GM23338 (cell line): Measurements from ENCODE around the gene MEF2A. TPM values are rescaled to one million over a fixed set of nuclear protein-coding genes. Genes with fewer than 3 reads are reported as not detected.

Experiments
- ATAC-seq: fragments of 200-7000 bp; cut with Tn5 transposase; 3 replicates; pipeline ENCODE4 v1.9.1; 2020
- DNase-seq: peaks from one replicate; pipeline ENCODE4 v3.0.0-alpha.2; 2015; ENCODE audit warnings: low spot score
- H2AFZ ChIP-seq: fragments of 200-600 bp; sonication (generic); 2 replicates; pipeline ENCODE4 v1.8.0; 2016; ENCODE audit warnings: antibody characterized with exemption, mild to moderate bottlenecking, moderate library complexity
- H3F3A ChIP-seq: fragments of 200-600 bp; sonication (generic); replicated peaks from 2 replicates; pipeline ENCODE4 v1.8.0; 2017; ENCODE audit warnings: antibody characterized with exemption, mixed run types, low read depth
- H3K27ac ChIP-seq: fragments of 200-600 bp; sonication (generic); 2 replicates; pipeline ENCODE4 v1.6.1; 2016; ENCODE audit warnings: low read depth
- H3K27me3 ChIP-seq: fragments of 200-600 bp; sonication (generic); 2 replicates; pipeline ENCODE4 v1.8.0; 2016; ENCODE audit warnings: mild to moderate bottlenecking, mixed run types, moderate library complexity; ENCODE audit not compliant: insufficient read depth
- H3K36me3 ChIP-seq: fragments of 200-600 bp; sonication (generic); 2 replicates; pipeline ENCODE4 v1.8.0; 2016; ENCODE audit warnings: mild to moderate bottlenecking; ENCODE audit not compliant: insufficient read depth
- H3K4me1 ChIP-seq: fragments of 200-600 bp; sonication (generic); 2 replicates; pipeline ENCODE4 v1.8.0; 2016; ENCODE audit warnings: mild to moderate bottlenecking, moderate library complexity; ENCODE audit not compliant: insufficient read depth
- H3K4me2 ChIP-seq: fragments of 200-600 bp; sonication (generic); 2 replicates; pipeline ENCODE4 v1.7.1; 2017; ENCODE audit warnings: mixed run types
- H3K4me3 ChIP-seq: fragments of 200-600 bp; sonication (generic); 2 replicates; pipeline ENCODE4 v1.6.1; 2016; ENCODE audit warnings: mixed run types
- H3K79me2 ChIP-seq: fragments of 200-600 bp; sonication (generic); replicated peaks from 2 replicates; pipeline ENCODE4 v1.8.0; 2017; ENCODE audit warnings: mild to moderate bottlenecking; ENCODE audit not compliant: insufficient read depth
- H3K9me2 ChIP-seq: fragments of 200-600 bp; sonication (generic); 2 replicates; pipeline ENCODE4 v1.8.0; 2017; ENCODE audit not compliant: insufficient read depth
- H4K20me1 ChIP-seq: fragments of 200-600 bp; sonication (generic); replicated peaks from 2 replicates; pipeline ENCODE4 v1.8.0; 2017; ENCODE audit warnings: mild to moderate bottlenecking; ENCODE audit not compliant: insufficient read depth
- H3K27ac Mint-ChIP-seq: 2 replicates; pipeline ENCODE4 v1.8.0; 2020; ENCODE audit warnings: inconsistent platforms, mild to moderate bottlenecking, moderate library complexity, mixed read lengths
- H3K27me3 Mint-ChIP-seq: 3 replicates; pipeline ENCODE4 v1.8.0; 2022; ENCODE audit warnings: low read depth, mild to moderate bottlenecking, moderate library complexity, mixed read lengths, inconsistent platforms; ENCODE audit not compliant: insufficient read depth, poor library complexity
- H3K36me3 Mint-ChIP-seq: 3 replicates; pipeline ENCODE4 v1.8.0; 2021; ENCODE audit warnings: low read depth, mild to moderate bottlenecking, inconsistent platforms, moderate library complexity, mixed read lengths
- H3K4me1 Mint-ChIP-seq: 3 replicates; pipeline ENCODE4 v1.8.0; 2020; ENCODE audit warnings: mild to moderate bottlenecking, inconsistent platforms, mixed read lengths
- H3K4me3 Mint-ChIP-seq: 3 replicates; pipeline ENCODE4 v1.8.0; 2021; ENCODE audit warnings: moderate library complexity, mild to moderate bottlenecking, inconsistent platforms, mixed read lengths
- H3K9me3 Mint-ChIP-seq: 3 replicates; pipeline ENCODE4 v1.8.0; 2020; ENCODE audit warnings: moderate library complexity, mild to moderate bottlenecking, inconsistent platforms, mixed read lengths
- CREB1 ChIP-seq: fragments of 250-450 bp; sonication (Bioruptor Pico); IDR thresholded peaks from 2 replicates; pipeline ENCODE4 v1.5.0; 2020; ENCODE audit warnings: low read depth, mild to moderate bottlenecking, moderate library complexity
- EZH2 ChIP-seq: fragments of 200-600 bp; sonication (generic); IDR thresholded peaks from one replicate; pipeline ENCODE4 v1.8.0; 2017; ENCODE audit warnings: antibody characterized with exemption, mild to moderate bottlenecking, low read depth; ENCODE audit not compliant: unreplicated experiment
- JUNB ChIP-seq: IDR thresholded peaks from one replicate; pipeline ENCODE4 v1.6.1; 2016; ENCODE audit warnings: antibody characterized with exemption; ENCODE audit not compliant: unreplicated experiment
- NANOG ChIP-seq: IDR thresholded peaks from 2 replicates; pipeline ENCODE4 v1.6.1; 2016; ENCODE audit warnings: antibody characterized with exemption, borderline replicate concordance
- POLR2AphosphoS5 ChIP-seq: IDR thresholded peaks from 2 replicates; pipeline ENCODE4 v1.6.1; 2016; ENCODE audit warnings: antibody characterized with exemption, low read depth
- STAT1 ChIP-seq: IDR thresholded peaks from one replicate; pipeline ENCODE4 v1.6.1; 2016; ENCODE audit warnings: antibody characterized with exemption; ENCODE audit not compliant: unreplicated experiment
- ZNF114 ChIP-seq: fragments of 250-450 bp; sonication (Bioruptor Pico); IDR thresholded peaks from 2 replicates; pipeline ENCODE4 v1.5.0; 2020; ENCODE audit warnings: mild to moderate bottlenecking, moderate library complexity
- ZNF331 ChIP-seq: fragments of 250-450 bp; sonication (Bioruptor Pico); IDR thresholded peaks from 2 replicates; pipeline ENCODE4 v1.5.0; 2020; ENCODE audit warnings: low read depth, mild to moderate bottlenecking, moderate library complexity
- polyA plus RNA-seq: library from polyadenylated mRNA; unstranded; fragments of >200 nt; fragmentation: Nextera tagmentation; extraction: Ambion mirVana; gene quantifications from 2 replicates; pipeline ENCODE4 v1.2.1, GENCODE V29; 2016
- total RNA-seq: library from RNA; depleted of rRNA; stranded (reverse); fragments of >200 nt; shearing (Covaris generic); gene quantifications from 2 replicates; pipeline ENCODE4 v1.2.3, GENCODE V29; 2014
- TF ChIP-seq, protein P1 (sequence below): IDR thresholded peaks from 2 replicates; pipeline ENCODE4 v1.6.1; 2016; ENCODE audit warnings: antibody characterized with exemption
- TF ChIP-seq, protein P2 (sequence below): fragments of 250-450 bp; sonication (Bioruptor Pico); IDR thresholded peaks from 2 replicates; pipeline ENCODE4 v1.5.0; 2020; ENCODE audit warnings: mild to moderate bottlenecking, moderate library complexity
- TF ChIP-seq, protein P3 (sequence below): IDR thresholded peaks from one replicate; pipeline ENCODE4 v1.6.1; 2018; ENCODE audit warnings: antibody characterized with exemption; ENCODE audit not compliant: unreplicated experiment

Gene MEF2A
- total and polyA plus RNA-seq, 2 experiments from 2014 or later, result 20.3 to 42.3 TPM

DNA sequence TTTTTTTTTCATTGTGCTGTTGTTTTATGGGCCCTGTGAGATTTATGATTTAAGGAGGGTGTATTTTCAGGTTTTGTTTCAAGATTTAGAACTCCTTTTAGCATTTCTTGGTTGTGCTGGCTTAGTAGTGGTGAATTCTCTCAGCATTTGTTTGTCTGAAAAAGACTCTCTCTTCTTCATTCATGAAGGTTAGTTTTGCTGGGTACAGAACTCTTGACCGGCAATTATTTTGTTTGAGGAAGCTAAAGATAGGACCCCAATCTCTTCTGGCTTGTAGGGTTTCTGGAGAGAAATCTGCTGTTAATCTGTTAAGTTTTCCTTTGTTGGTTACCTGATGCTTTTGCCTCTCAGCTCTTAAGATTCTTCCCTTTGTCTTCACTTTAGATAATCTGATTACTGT, 120.5 kb downstream of the MEF2A start:
- H3F3A ChIP-seq, result no peaks in the 10 kb centered on the region
- no peak overlapping the region for H3K27ac ChIP-seq
- Mint-ChIP-seq H3K27ac (no peak overlapping the region), H3K27me3 (no peaks in the 10 kb centered on the region), H3K9me3 (peaks cover 12% of the 10 kb centered on the region; the same call in 2 of the 3 replicates), H3K36me3 (peaks cover 51% of the 10 kb centered on the region), H3K4me1 (no peaks in the 10 kb centered on the region), H3K4me3 (no peak overlapping the region)
- no peaks in the 10 kb centered on the region for H4K20me1 ChIP-seq
- H3K27me3 ChIP-seq, result no peaks in the 10 kb centered on the region
- H2AFZ ChIP-seq, result no peak overlapping the region
- H3K4me2 ChIP-seq, result no peak overlapping the region
- H3K4me1 ChIP-seq, result no peaks in the 10 kb centered on the region
- DNase-seq (no peak), ATAC-seq (no peak)
- no peaks in the 10 kb centered on the region for H3K9me2 ChIP-seq
- H3K79me2 ChIP-seq, result peaks cover 13% of the 10 kb centered on the region
- TF ChIP-seq POLR2AphosphoS5 (no peak), ZNF114 (no peak), STAT1 (no peak), CREB1 (no peak)
- TF ChIP-seq, protein P1, sequence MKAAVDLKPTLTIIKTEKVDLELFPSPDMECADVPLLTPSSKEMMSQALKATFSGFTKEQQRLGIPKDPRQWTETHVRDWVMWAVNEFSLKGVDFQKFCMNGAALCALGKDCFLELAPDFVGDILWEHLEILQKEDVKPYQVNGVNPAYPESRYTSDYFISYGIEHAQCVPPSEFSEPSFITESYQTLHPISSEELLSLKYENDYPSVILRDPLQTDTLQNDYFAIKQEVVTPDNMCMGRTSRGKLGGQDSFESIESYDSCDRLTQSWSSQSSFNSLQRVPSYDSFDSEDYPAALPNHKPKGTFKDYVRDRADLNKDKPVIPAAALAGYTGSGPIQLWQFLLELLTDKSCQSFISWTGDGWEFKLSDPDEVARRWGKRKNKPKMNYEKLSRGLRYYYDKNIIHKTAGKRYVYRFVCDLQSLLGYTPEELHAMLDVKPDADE, result no peak
- H3K36me3 ChIP-seq, result peaks cover 3% of the 10 kb centered on the region; the same call in 1 of the 2 replicates
- H3K4me3 ChIP-seq, result no peak overlapping the region

DNA sequence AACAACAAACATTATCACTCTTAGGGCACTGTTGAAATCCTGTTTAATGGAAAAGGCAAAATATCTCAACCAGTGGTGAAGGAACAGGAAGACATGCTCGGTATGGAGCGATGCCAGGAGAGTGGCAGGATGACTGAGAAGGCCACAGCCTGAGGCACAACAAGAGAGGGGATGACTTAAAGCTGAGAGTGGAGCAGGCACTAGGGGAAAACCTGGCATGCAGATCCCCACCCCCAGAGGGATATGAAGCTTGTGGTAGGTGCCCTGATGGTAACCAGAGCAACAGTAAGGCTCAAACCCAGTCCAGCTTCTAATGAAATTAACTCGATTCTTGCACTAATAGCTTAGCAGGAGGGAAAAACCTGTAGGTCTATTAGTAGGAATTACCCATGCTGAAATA, 127.0 kb downstream of the MEF2A start:
- H3K4me3 ChIP-seq, result no peak overlapping the region
- no peak overlapping the region for H3K27ac Mint-ChIP-seq
- no peaks in the 10 kb centered on the region for H3K9me3 Mint-ChIP-seq
- H3F3A ChIP-seq, result no peaks in the 10 kb centered on the region
- no peaks in the 10 kb centered on the region for H3K79me2 ChIP-seq
- TF ChIP-seq, protein P2, sequence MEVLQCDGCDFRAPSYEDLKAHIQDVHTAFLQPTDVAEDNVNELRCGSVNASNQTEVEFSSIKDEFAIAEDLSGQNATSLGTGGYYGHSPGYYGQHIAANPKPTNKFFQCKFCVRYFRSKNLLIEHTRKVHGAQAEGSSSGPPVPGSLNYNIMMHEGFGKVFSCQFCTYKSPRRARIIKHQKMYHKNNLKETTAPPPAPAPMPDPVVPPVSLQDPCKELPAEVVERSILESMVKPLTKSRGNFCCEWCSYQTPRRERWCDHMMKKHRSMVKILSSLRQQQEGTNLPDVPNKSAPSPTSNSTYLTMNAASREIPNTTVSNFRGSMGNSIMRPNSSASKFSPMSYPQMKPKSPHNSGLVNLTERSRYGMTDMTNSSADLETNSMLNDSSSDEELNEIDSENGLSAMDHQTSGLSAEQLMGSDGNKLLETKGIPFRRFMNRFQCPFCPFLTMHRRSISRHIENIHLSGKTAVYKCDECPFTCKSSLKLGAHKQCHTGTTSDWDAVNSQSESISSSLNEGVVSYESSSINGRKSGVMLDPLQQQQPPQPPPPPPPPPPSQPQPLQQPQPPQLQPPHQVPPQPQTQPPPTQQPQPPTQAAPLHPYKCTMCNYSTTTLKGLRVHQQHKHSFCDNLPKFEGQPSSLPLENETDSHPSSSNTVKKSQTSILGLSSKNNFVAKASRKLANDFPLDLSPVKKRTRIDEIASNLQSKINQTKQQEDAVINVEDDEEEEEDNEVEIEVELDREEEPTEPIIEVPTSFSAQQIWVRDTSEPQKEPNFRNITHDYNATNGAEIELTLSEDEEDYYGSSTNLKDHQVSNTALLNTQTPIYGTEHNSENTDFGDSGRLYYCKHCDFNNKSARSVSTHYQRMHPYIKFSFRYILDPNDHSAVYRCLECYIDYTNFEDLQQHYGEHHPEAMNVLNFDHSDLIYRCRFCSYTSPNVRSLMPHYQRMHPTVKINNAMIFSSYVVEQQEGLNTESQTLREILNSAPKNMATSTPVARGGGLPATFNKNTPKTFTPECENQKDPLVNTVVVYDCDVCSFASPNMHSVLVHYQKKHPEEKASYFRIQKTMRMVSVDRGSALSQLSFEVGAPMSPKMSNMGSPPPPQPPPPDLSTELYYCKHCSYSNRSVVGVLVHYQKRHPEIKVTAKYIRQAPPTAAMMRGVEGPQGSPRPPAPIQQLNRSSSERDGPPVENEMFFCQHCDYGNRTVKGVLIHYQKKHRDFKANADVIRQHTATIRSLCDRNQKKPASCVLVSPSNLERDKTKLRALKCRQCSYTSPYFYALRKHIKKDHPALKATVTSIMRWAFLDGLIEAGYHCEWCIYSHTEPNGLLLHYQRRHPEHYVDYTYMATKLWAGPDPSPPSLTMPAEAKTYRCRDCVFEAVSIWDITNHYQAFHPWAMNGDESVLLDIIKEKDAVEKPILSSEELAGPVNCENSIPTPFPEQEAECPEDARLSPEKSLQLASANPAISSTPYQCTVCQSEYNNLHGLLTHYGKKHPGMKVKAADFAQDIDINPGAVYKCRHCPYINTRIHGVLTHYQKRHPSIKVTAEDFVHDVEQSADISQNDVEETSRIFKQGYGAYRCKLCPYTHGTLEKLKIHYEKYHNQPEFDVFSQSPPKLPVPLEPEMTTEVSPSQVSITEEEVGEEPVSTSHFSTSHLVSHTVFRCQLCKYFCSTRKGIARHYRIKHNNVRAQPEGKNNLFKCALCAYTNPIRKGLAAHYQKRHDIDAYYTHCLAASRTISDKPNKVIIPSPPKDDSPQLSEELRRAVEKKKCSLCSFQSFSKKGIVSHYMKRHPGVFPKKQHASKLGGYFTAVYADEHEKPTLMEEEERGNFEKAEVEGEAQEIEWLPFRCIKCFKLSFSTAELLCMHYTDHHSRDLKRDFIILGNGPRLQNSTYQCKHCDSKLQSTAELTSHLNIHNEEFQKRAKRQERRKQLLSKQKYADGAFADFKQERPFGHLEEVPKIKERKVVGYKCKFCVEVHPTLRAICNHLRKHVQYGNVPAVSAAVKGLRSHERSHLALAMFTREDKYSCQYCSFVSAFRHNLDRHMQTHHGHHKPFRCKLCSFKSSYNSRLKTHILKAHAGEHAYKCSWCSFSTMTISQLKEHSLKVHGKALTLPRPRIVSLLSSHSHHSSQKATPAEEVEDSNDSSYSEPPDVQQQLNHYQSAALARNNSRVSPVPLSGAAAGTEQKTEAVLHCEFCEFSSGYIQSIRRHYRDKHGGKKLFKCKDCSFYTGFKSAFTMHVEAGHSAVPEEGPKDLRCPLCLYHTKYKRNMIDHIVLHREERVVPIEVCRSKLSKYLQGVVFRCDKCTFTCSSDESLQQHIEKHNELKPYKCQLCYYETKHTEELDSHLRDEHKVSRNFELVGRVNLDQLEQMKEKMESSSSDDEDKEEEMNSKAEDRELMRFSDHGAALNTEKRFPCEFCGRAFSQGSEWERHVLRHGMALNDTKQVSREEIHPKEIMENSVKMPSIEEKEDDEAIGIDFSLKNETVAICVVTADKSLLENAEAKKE (CRISPR knock-in tag), result no peak
- TF ChIP-seq, protein P3, sequence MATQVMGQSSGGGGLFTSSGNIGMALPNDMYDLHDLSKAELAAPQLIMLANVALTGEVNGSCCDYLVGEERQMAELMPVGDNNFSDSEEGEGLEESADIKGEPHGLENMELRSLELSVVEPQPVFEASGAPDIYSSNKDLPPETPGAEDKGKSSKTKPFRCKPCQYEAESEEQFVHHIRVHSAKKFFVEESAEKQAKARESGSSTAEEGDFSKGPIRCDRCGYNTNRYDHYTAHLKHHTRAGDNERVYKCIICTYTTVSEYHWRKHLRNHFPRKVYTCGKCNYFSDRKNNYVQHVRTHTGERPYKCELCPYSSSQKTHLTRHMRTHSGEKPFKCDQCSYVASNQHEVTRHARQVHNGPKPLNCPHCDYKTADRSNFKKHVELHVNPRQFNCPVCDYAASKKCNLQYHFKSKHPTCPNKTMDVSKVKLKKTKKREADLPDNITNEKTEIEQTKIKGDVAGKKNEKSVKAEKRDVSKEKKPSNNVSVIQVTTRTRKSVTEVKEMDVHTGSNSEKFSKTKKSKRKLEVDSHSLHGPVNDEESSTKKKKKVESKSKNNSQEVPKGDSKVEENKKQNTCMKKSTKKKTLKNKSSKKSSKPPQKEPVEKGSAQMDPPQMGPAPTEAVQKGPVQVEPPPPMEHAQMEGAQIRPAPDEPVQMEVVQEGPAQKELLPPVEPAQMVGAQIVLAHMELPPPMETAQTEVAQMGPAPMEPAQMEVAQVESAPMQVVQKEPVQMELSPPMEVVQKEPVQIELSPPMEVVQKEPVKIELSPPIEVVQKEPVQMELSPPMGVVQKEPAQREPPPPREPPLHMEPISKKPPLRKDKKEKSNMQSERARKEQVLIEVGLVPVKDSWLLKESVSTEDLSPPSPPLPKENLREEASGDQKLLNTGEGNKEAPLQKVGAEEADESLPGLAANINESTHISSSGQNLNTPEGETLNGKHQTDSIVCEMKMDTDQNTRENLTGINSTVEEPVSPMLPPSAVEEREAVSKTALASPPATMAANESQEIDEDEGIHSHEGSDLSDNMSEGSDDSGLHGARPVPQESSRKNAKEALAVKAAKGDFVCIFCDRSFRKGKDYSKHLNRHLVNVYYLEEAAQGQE, result no peak
- no peak for TF ChIP-seq STAT1
- no peak for TF ChIP-seq CREB1
- no peak for TF ChIP-seq ZNF331 (CRISPR knock-in tag)
- TF ChIP-seq NANOG, result no peak
- TF ChIP-seq ZNF114, result no peak
- TF ChIP-seq EZH2, result no peak
- TF ChIP-seq JUNB, result no peak
- no peak overlapping the region for H2AFZ ChIP-seq
- H3K27me3 Mint-ChIP-seq, result no peaks in the 10 kb centered on the region
- no peaks in the 10 kb centered on the region for H3K36me3 ChIP-seq
- no peaks in the 10 kb centered on the region for H3K9me2 ChIP-seq
- DNase-seq (no peak), ATAC-seq (no peak)
- no peaks in the 10 kb centered on the region for H3K4me1 ChIP-seq
- H3K27ac ChIP-seq, result no peak overlapping the region
- H4K20me1 ChIP-seq, result no peaks in the 10 kb centered on the region
- H3K36me3 Mint-ChIP-seq, result peaks cover 12% of the 10 kb centered on the region; the same call in 2 of the 3 replicates
- H3K4me3 Mint-ChIP-seq, result no peak overlapping the region
- no peaks in the 10 kb centered on the region for H3K4me1 Mint-ChIP-seq
- no peak overlapping the region for H3K4me2 ChIP-seq
- no peaks in the 10 kb centered on the region for H3K27me3 ChIP-seq
